ENCODE data around the gene ZNF555.
"Not testable (repeated sequence)": the region's sequence is repeated elsewhere in the genome, so short reads cannot be mapped to it uniquely, and the experiment has no call there.

Gene ZNF555

GRCh38 chr19:2872175-2872574 lies 30.9 kb downstream of the ZNF555 start:
- DNase-seq, result not testable (repeated sequence)

- no peak for DNase-seq
Observed at GRCh38 chr19:2877398-2878331, 36.4 kb downstream of the ZNF555 start.

GRCh38 chr19:2883686-2884439 lies 42.6 kb downstream of the ZNF555 start:
- no peak for DNase-seq

- DNase-seq, result no peak
Observed at GRCh38 chr19:2885736-2886135, 44.5 kb downstream of the ZNF555 start.

GRCh38 chr19:2887391-2887914 lies 46.2 kb downstream of the ZNF555 start:
- peak; percentile 12 for DNase-seq

GRCh38 chr19:2888731-2889224 lies 47.5 kb downstream of the ZNF555 start:
- DNase-seq, result no peak

GRCh38 chr19:2890531-2890930 lies 49.3 kb downstream of the ZNF555 start:
- DNase-seq, result not testable (repeated sequence)

GRCh38 chr19:2896694-2897093 lies 55.4 kb downstream of the ZNF555 start:
- DNase-seq, result no peak

GRCh38 chr19:2900296-2901252 lies 59.3 kb downstream of the ZNF555 start, which contains the start of gene ZNF57:
Gene ZNF57, plus strand, starts transcription at chr19:2900928. Its CDS starts 118 bp downstream, at chr19:2901046.
- peak; percentile 98 for DNase-seq

- DNase-seq, result no peak
Observed at GRCh38 chr19:2902590-2903218, 61.4 kb downstream of the ZNF555 start.

GRCh38 chr19:2903326-2903725 lies 62.1 kb downstream of the ZNF555 start:
- DNase-seq, result not testable (repeated sequence)

- DNase-seq, result no peak
Observed at GRCh38 chr19:2905918-2906519, 64.7 kb downstream of the ZNF555 start.

- DNase-seq, result no peak
Observed at GRCh38 chr19:2906631-2907195, 65.4 kb downstream of the ZNF555 start.
